Measurements from ENCODE around the gene CASK.
"Not testable (repeated sequence)": the region's sequence is repeated elsewhere in the genome, so short reads cannot be mapped to it uniquely, and the experiment has no call there.

CASK gene

GRCh38 chrX:41671082-41671481 lies 252.3 kb downstream of the CASK start:
- DNase-seq (no peak), ATAC-seq (replicated peaks) (peak in 1 of 2 donors; percentile 42)
- Mint-ChIP-seq H3K4me3 (no peak overlapping the region), H3K27ac (no peak overlapping the region), H3K9me3 (no peaks in the 10 kb centered on the region), H3K36me3 (peaks cover 4 to 8% of the 10 kb centered on the region in 2 donors), H3K4me1 (peaks cover 0 to 29% of the 10 kb centered on the region in 2 donors), H3K27me3 (peaks cover 0 to 17% of the 10 kb centered on the region in 2 donors)

DNA sequence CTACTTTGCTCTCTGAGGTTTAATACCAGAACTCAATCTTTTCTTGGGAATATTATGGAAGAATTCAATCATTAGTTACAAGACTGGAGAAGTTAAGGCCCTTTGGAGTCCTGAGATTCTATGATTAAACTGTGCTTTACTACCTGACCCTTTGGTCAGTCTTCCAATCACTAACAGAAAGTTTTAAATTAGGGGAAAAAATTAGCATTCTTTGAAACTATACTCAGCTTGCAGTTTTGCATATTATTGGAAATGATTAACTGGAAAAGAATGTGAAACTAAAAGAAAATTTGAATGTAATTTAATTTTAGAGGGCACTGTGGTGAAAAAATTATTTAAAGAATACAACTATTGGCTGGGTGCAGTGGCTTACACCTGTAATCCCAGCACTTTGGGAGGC lies 253.2 kb downstream of the CASK start:
- Mint-ChIP-seq H3K36me3 (peaks cover 4 to 11% of the 10 kb centered on the region in 2 donors), H3K27ac (no peak overlapping the region)
- no peak for ATAC-seq (replicated peaks)

GRCh38 chrX:41667631-41668030 lies 255.7 kb downstream of the CASK start:
- ATAC-seq (replicated peaks) (peak in 1 of 2 donors; percentile 37), DNase-seq (no peak)
- Mint-ChIP-seq H3K9me3 (no peaks in the 10 kb centered on the region), H3K4me1 (peaks cover 4 to 37% of the 10 kb centered on the region in 2 donors), H3K36me3 (peaks cover 0 to 8% of the 10 kb centered on the region in 2 donors), H3K27ac (no peak overlapping the region), H3K27me3 (peaks cover 0 to 7% of the 10 kb centered on the region in 2 donors), H3K4me3 (no peak overlapping the region)

More for the DNA sequence above, 253.2 kb downstream of the CASK start:
- DNase-seq = no peak
- H3K4me3 Mint-ChIP-seq = no peak overlapping the region
- peaks cover 0 to 17% of the 10 kb centered on the region in 2 donors for H3K27me3 Mint-ChIP-seq
- H3K9me3 Mint-ChIP-seq = no peaks in the 10 kb centered on the region
- H3K4me1 Mint-ChIP-seq = peaks cover 3 to 37% of the 10 kb centered on the region in 2 donors

GRCh38 chrX:41666251-41666650 lies 257.1 kb downstream of the CASK start:
- peaks cover 4 to 30% of the 10 kb centered on the region in 2 donors for H3K4me1 Mint-ChIP-seq
- peak overlapping the region; percentile 31 for H3K27ac Mint-ChIP-seq
- no peak for ATAC-seq (replicated peaks)
- H3K36me3 Mint-ChIP-seq = peaks cover under 1 to 8% of the 10 kb centered on the region in 2 donors
- H3K27me3 Mint-ChIP-seq = peaks cover 0 to 8% of the 10 kb centered on the region in 2 donors
- DNase-seq = no peak
- no peak overlapping the region for H3K4me3 Mint-ChIP-seq
- H3K9me3 Mint-ChIP-seq = no peaks in the 10 kb centered on the region

DNA sequence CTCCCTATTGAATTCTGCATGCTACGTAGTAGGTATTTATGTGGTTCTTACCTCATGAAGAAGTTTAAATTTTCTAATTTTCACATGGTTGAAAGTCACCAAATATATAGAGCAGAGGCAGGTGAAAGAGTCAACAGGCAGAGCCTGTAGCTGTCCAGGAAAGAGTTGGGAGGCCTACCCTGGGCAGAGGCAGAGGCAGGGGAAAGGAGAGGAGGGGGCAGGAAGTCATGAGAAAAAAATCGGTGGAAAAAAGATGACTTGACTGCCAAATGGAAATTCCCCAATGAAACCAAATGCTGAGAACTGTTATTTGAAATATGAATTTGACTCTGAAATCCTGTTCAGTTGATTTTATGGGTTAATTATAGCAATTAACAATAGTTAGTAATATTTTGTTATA lies 257.7 kb downstream of the CASK start:
- Mint-ChIP-seq H3K4me1 (peaks cover 4 to 27% of the 10 kb centered on the region in 2 donors), H3K27ac (no peak overlapping the region), H3K36me3 (peaks cover 4 to 8% of the 10 kb centered on the region in 2 donors), H3K9me3 (no peaks in the 10 kb centered on the region), H3K4me3 (no peak overlapping the region), H3K27me3 (peaks cover 0 to 11% of the 10 kb centered on the region in 2 donors)
- ATAC-seq (replicated peaks) (no peak), DNase-seq (no peak)

DNA sequence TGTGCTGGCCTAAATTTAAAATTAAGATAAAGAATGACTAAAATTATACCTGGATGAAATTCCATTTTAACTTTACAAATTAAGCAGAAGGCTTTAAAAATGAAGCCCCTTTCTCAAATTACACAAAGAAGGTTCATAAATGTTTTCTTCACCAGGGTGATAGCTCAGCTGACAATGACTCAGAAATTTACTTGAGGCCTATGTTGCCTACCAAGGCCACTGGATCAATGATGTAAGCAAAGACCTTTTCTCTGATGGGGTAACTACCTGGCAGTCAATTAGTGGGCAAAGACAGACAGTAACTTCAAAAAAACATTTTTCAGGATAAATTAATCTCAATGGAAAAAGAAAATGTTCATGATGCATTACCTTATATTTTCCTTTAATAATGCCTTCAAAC lies 258.4 kb downstream of the CASK start:
- Mint-ChIP-seq H3K4me3 (no peak overlapping the region), H3K27ac (no peak overlapping the region), H3K4me1 (peaks cover 4 to 20% of the 10 kb centered on the region in 2 donors), H3K36me3 (peaks cover 7 to 8% of the 10 kb centered on the region in 2 donors), H3K27me3 (peaks cover 0 to 11% of the 10 kb centered on the region in 2 donors), H3K9me3 (no peaks in the 10 kb centered on the region)
- peak; percentile 48 to 68 for ATAC-seq (replicated peaks)
- DNase-seq = no peak

DNA sequence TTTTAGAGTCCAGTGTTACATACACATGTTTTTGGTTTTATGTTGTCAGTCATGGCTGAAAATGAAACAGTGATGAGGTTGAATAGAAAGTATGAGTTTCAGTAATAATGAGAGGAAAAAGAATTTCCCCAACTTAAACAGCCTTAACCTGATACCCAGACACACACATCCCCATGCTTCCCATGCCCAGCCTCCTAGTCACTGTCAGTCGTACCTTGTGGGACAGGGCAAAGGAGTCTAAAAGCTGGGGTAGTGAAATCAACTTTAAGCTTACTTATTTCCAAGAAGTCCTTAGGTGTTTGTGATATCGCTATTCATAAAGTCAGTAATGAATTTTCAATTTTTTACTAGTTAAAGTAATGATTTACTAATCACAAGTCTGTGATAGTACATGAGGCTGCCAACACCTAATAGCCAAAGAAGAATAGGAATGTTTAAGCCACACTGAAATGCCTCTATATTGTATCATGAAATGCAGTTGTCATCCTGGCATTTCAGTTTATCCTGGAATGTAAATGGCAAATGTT lies 258.9 kb downstream of the CASK start:
- Mint-ChIP-seq H3K27ac (peak overlapping the region; percentile 59), H3K4me3 (no peak overlapping the region), H3K4me1 (peaks cover 4 to 16% of the 10 kb centered on the region in 2 donors), H3K27me3 (peaks cover 0 to 11% of the 10 kb centered on the region in 2 donors), H3K9me3 (no peaks in the 10 kb centered on the region), H3K36me3 (peaks cover 7 to 8% of the 10 kb centered on the region in 2 donors)
- DNase-seq (no peak), ATAC-seq (replicated peaks) (peak; percentile 58 to 88)

DNA sequence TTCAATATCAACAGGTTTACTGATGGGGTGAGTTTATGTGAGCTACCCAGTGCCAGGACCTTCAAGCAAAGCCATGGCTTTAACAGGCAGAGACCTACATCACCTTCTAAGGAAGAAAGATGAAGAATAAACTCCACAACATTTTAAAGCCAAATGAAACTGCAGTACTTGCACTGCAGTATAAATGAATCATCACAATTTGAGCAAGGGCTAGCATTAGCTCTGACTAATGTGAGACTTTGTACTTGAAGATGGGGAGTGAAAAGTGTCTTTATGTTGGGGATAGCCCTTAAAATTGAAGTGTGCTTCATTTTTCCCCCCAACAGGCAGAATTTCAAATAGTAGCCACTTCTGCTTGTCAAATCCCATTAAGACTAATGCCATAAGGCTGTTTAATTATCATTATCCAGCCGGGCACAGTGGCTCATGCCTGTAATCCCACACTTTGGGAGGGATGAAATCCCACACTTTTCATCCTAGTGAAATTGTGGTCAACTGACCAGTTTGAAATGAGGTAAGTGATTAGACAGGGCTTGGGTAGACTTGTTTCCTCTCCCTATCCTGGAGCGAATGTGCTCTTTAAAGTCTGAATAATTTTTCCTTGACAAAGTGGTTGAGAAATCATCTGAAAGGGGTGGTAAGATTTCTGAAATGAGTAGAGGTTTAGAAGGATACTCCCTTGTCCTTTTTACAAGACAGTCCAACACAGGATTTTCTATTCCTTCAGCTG lies 261.8 kb downstream of the CASK start:
- ATAC-seq (replicated peaks) (no peak), DNase-seq (no peak)
- H3K27ac Mint-ChIP-seq = no peak overlapping the region
- no peak overlapping the region for H3K4me3 Mint-ChIP-seq
- peaks cover 18 to 20% of the 10 kb centered on the region in 2 donors for H3K36me3 Mint-ChIP-seq
- H3K9me3 Mint-ChIP-seq = no peaks in the 10 kb centered on the region
- H3K27me3 Mint-ChIP-seq = peaks cover 0 to 12% of the 10 kb centered on the region in 2 donors
- peaks cover 4 to 12% of the 10 kb centered on the region in 2 donors for H3K4me1 Mint-ChIP-seq

DNA sequence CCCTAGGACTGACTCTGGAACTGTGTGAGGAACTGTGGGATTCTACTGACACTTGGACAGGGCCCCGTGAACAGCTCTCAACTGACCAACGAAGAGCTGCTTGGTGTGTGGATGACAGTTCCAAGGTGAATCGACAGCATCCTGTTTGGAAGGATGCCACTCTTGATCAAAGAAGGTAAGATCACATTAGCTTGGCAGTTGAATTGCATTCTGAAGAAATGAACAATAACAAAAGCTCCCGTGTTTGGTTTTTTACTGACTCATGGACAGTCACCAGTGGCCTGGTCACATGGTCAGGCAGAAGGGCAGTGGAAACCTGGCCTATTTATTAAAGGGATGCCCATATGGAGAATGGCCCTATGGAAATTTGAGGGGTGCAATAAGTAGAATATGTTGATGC lies 267.7 kb downstream of the CASK start:
- H3K4me3 Mint-ChIP-seq = no peak overlapping the region
- H3K9me3 Mint-ChIP-seq = peaks cover 0 to 1% of the 10 kb centered on the region in 2 donors
- ATAC-seq (replicated peaks) (no peak), DNase-seq (no peak)
- peaks cover 39 to 43% of the 10 kb centered on the region in 2 donors for H3K36me3 Mint-ChIP-seq
- peaks cover 0 to 8% of the 10 kb centered on the region in 2 donors for H3K27me3 Mint-ChIP-seq
- peaks cover 0 to 2% of the 10 kb centered on the region in 2 donors for H3K4me1 Mint-ChIP-seq
- H3K27ac Mint-ChIP-seq = no peak overlapping the region

DNA sequence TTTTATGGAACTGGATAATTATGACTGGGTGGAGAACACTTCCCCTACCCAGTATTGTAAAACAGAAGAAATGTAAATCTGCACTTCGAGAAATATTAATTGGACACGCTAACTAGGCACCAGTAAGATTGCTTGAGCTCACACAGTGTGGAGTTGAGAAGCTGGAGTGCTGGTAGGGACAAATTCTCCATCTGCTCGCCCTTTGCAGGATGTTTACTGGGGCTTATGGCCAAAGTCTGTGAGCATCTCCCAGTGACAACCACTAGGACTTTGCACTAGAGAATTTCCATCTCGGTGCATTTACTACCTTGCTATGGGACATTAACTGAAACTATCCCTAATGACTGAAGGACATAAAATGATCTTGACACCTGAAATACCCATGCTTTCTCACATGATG lies 268.3 kb downstream of the CASK start:
- H3K36me3 Mint-ChIP-seq = peaks cover 37 to 45% of the 10 kb centered on the region in 2 donors
- H3K27ac Mint-ChIP-seq = no peak overlapping the region
- no peak for DNase-seq
- H3K27me3 Mint-ChIP-seq = peaks cover 0 to 8% of the 10 kb centered on the region in 2 donors
- peaks cover 0 to 1% of the 10 kb centered on the region in 2 donors for H3K9me3 Mint-ChIP-seq
- H3K4me3 Mint-ChIP-seq = no peak overlapping the region
- ATAC-seq (replicated peaks) = no peak
- H3K4me1 Mint-ChIP-seq = peaks cover 0 to 2% of the 10 kb centered on the region in 2 donors

- no peaks in the 10 kb centered on the region for H3K27me3 Mint-ChIP-seq
- peaks cover 0 to 2% of the 10 kb centered on the region in 2 donors for H3K4me1 Mint-ChIP-seq
- peaks cover 39 to 44% of the 10 kb centered on the region in 2 donors for H3K36me3 Mint-ChIP-seq
- ATAC-seq (replicated peaks) = no peak
- H3K4me3 Mint-ChIP-seq = no peak overlapping the region
- no peak for DNase-seq
- H3K27ac Mint-ChIP-seq = no peak overlapping the region
- H3K9me3 Mint-ChIP-seq = peaks cover 11 to 12% of the 10 kb centered on the region in 2 donors
These were observed 270.2 kb downstream of the CASK start for GRCh38 chrX:41653125-41653524.

DNA sequence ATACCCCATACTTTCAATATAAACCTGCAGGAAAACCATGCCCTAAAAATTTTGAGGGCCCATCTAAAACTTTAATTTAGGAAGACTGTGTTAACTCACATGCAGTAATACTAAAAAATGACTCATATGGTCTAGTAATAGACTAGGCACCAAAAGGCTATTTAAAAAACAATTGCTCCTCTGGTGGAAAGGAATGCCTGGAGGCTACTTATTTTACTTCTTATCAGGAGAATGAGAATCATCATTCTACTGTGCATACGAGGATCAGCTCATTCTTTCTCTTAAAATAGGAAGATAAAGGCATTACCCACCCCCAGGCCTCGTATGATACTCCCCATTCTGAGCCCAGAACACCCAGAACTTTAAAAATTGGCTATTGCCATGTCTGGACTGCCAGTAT lies 277.2 kb downstream of the CASK start:
- not testable (repeated sequence) for ATAC-seq (replicated peaks); H3K27me3 Mint-ChIP-seq; DNase-seq; H3K27ac Mint-ChIP-seq; H3K4me3 Mint-ChIP-seq; H3K4me1 Mint-ChIP-seq
- Mint-ChIP-seq H3K9me3 (peaks cover 10 to 17% of the 10 kb centered on the region in 2 donors), H3K36me3 (peaks cover 29 to 45% of the 10 kb centered on the region in 2 donors)

DNA sequence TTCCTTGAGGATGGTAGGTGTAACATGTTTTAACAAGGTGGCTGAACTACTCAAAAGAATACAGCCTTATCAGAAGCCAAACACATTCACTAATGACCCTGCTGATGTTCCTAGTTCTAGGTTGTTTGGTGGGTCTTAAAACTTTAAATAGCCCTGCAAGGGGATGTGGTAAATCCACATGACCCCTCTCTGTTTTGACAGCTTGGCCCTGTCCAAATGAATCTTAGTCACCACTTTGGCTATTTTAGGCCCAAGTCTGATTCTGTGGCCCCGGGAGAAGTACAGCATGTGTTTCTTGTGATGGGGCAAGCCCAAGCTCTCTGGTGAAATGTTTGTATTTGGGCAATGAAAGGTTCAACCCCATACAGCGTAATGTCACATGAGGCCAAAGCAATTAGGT lies 289.1 kb downstream of the CASK start:
- Mint-ChIP-seq H3K27me3 (no peaks in the 10 kb centered on the region), H3K4me1 (peaks cover 3 to 4% of the 10 kb centered on the region in 2 donors), H3K9me3 (peaks cover 0 to 2% of the 10 kb centered on the region in 2 donors), H3K36me3 (peaks cover 6 to 8% of the 10 kb centered on the region in 2 donors), H3K4me3 (no peak overlapping the region), H3K27ac (peak overlapping the region; percentile 14)
- DNase-seq (no peak), ATAC-seq (replicated peaks) (no peak)

- no peak overlapping the region for H3K4me3 Mint-ChIP-seq
- ATAC-seq (replicated peaks) (no peak), DNase-seq (no peak)
- peaks cover 0 to 6% of the 10 kb centered on the region in 2 donors for H3K27me3 Mint-ChIP-seq
- peaks cover 3 to 5% of the 10 kb centered on the region in 2 donors for H3K4me1 Mint-ChIP-seq
- peaks cover 5 to 7% of the 10 kb centered on the region in 2 donors for H3K36me3 Mint-ChIP-seq
- no peaks in the 10 kb centered on the region for H3K9me3 Mint-ChIP-seq
- no peak overlapping the region for H3K27ac Mint-ChIP-seq
These were observed 293.3 kb downstream of the CASK start for GRCh38 chrX:41630091-41630490.

- Mint-ChIP-seq H3K27ac (no peak overlapping the region), H3K9me3 (no peaks in the 10 kb centered on the region), H3K27me3 (peaks cover 0 to 6% of the 10 kb centered on the region in 2 donors), H3K4me1 (peaks cover 3 to 5% of the 10 kb centered on the region in 2 donors), H3K4me3 (no peak overlapping the region), H3K36me3 (peaks cover 7 to 11% of the 10 kb centered on the region in 2 donors)
- ATAC-seq (replicated peaks) (no peak), DNase-seq (no peak)
These were observed 293.8 kb downstream of the CASK start for GRCh38 chrX:41629539-41629938.

All from stimulated activated naive B cell treated with anti-CD40 and anti-IgM and Interleukin-4, amounts not matched to agents 10 μg/mL and 1 μg/mL and 100 μg/mL, for 72 hours (primary cell).